Neural cell (in vitro differentiated cells): ENCODE results near the gene SCO1. TPM values are rescaled to one million over a fixed set of nuclear protein-coding genes. Genes with fewer than 3 reads are reported as not detected.

Experiments
- H2AFZ ChIP-seq: fragments of 200-600, 300-800 bp; sonication (generic), shearing (Covaris generic); 2 replicates; pipeline ENCODE4 v1.6.0; 2014; ENCODE audit warnings: low read depth, mild to moderate bottlenecking, antibody characterized with exemption, low read length, moderate library complexity
- H3F3A ChIP-seq: fragments of 200-600 bp; shearing (Covaris generic); 2 replicates; pipeline ENCODE4 v1.6.1; 2016; ENCODE audit warnings: mild to moderate bottlenecking, moderate library complexity, mixed read lengths, antibody characterized with exemption, low read length; ENCODE audit not compliant: insufficient read depth, poor library complexity, severe bottlenecking
- H3K27ac ChIP-seq: fragments of 200-600, 300-800 bp; sonication (generic), shearing (Covaris generic); 2 replicates; pipeline ENCODE4 v1.5.1; 2014; ENCODE audit warnings: mild to moderate bottlenecking, low read length, moderate library complexity
- H3K27me3 ChIP-seq: fragments of 300-800, 200-600 bp; sonication (generic), shearing (Covaris generic); 2 replicates; pipeline ENCODE4 v1.6.0; 2014; ENCODE audit warnings: mild to moderate bottlenecking, low read depth, low read length, moderate library complexity; ENCODE audit not compliant: insufficient read depth
- H3K36me3 ChIP-seq: fragments of 300-800, 200-600 bp; sonication (generic), shearing (Covaris generic); 2 replicates; pipeline ENCODE4 v1.5.1; 2014; ENCODE audit warnings: mild to moderate bottlenecking, antibody characterized with exemption, low read length, moderate library complexity; ENCODE audit not compliant: insufficient read depth
- H3K4me2 ChIP-seq: fragments of 300-800, 200-600 bp; sonication (generic), shearing (Covaris generic); 2 replicates; pipeline ENCODE4 v1.6.0; 2014; ENCODE audit warnings: mild to moderate bottlenecking, low read length
- H3K4me3 ChIP-seq: fragments of 300-800, 200-600 bp; sonication (generic), shearing (Covaris generic); 2 replicates; pipeline ENCODE4 v1.5.1; 2014; ENCODE audit warnings: mild to moderate bottlenecking, low read length, moderate library complexity
- H3K79me2 ChIP-seq: fragments of 200-600 bp; shearing (Covaris generic); replicated peaks from 2 replicates; pipeline ENCODE4 v1.6.0; 2014; ENCODE audit warnings: mild to moderate bottlenecking, low read length, moderate library complexity; ENCODE audit not compliant: insufficient read depth
- H3K9ac ChIP-seq: fragments of 300-800, 200-600 bp; sonication (generic), shearing (Covaris generic); 2 replicates; pipeline ENCODE4 v1.6.1; 2016; ENCODE audit warnings: mild to moderate bottlenecking, low read length, mixed read lengths
- H3K9me2 ChIP-seq: fragments of 200-600 bp; shearing (Covaris generic); 2 replicates; pipeline ENCODE4 v1.6.1; 2016; ENCODE audit warnings: mild to moderate bottlenecking, low read length, mixed read lengths; ENCODE audit not compliant: insufficient read depth
- H3K9me3 ChIP-seq: fragments of 200-600, 300-800 bp; sonication (generic), shearing (Covaris generic); 2 replicates; pipeline ENCODE4 v1.6.1; 2016; ENCODE audit warnings: mild to moderate bottlenecking, mixed run types, low read length, moderate library complexity, mixed read lengths
- H4K20me1 ChIP-seq: fragments of 200-600 bp; shearing (Covaris generic); 2 replicates; pipeline ENCODE4 v1.6.1; 2016; ENCODE audit warnings: mild to moderate bottlenecking, mixed run types; ENCODE audit not compliant: insufficient read depth
- EP300 ChIP-seq: fragments of 450-650 bp; conservative IDR thresholded peaks from 2 replicates; pipeline ENCODE4 v1.6.1; 2014; ENCODE audit warnings: antibody characterized with exemption, mild to moderate bottlenecking, moderate library complexity; ENCODE audit not compliant: poor library complexity, severe bottlenecking
- EZH2 ChIP-seq: fragments of 200-600, 300-800 bp; shearing (Covaris generic), sonication (generic); IDR thresholded peaks from 2 replicates; pipeline ENCODE4 v1.6.1; 2014; ENCODE audit warnings: antibody characterized with exemption, low read length, borderline replicate concordance, mild to moderate bottlenecking; ENCODE audit not compliant: insufficient read depth, poor library complexity, severe bottlenecking
- MXI1 ChIP-seq: fragments of 450-650 bp; conservative IDR thresholded peaks from 2 replicates; pipeline ENCODE4 v1.6.1; 2014; ENCODE audit warnings: antibody characterized with exemption, mild to moderate bottlenecking; ENCODE audit not compliant: poor library complexity, severe bottlenecking
- POLR2AphosphoS5 ChIP-seq: IDR thresholded peaks from 2 replicates; pipeline ENCODE4 v1.6.1; 2012
- RAD21 ChIP-seq: fragments of 450-650 bp; conservative IDR thresholded peaks from 2 replicates; pipeline ENCODE4 v1.6.1; 2014; ENCODE audit warnings: antibody characterized with exemption, mild to moderate bottlenecking, moderate library complexity
- REST ChIP-seq: IDR thresholded peaks from 2 replicates; pipeline ENCODE4 v1.6.1; 2012; ENCODE audit warnings: borderline replicate concordance
- SMC3 ChIP-seq: fragments of 450-650 bp; conservative IDR thresholded peaks from 2 replicates; pipeline ENCODE4 v1.6.1; 2014; ENCODE audit warnings: antibody characterized with exemption, mild to moderate bottlenecking, moderate library complexity; ENCODE audit not compliant: poor library complexity
- TAF1 ChIP-seq: IDR thresholded peaks from 2 replicates; pipeline ENCODE4 v1.6.1; 2012; ENCODE audit warnings: low read depth
- polyA plus RNA-seq: library from polyadenylated mRNA; depleted of rRNA; stranded (reverse); fragments of >200 nt; gene quantifications from 2 replicates; pipeline ENCODE4 v1.2.3, GENCODE V29; 2014
- TF ChIP-seq, protein P1 (sequence below): fragments of 450-650 bp; IDR thresholded peaks from 2 replicates; pipeline ENCODE4 v1.5.1; 2014; ENCODE audit warnings: antibody characterized with exemption, mild to moderate bottlenecking, moderate library complexity; ENCODE audit not compliant: poor library complexity, severe bottlenecking

Gene SCO1
- polyA plus RNA-seq, 1 donor from 2014 or later = 28.8 TPM

DNA sequence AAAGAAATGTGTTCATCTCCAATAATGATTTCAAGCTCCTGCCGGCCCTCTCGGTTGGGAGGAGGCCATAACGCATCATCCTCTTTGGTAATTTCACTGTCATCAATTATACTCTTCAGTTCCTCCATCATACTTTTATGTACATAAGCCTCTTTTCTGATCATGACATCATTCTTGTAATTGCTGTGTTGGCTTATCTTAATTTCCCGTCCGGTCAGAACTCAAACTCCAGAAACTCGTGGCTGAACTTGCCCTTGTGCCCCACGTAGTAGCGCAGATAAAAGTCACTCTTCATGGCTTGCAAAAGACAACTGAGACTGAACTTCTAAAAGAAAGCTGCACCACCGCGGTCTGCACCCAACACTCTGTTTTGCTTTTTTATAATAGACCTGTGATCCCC, 18.9 kb upstream of the SCO1 start:
- Histone ChIP-seq H3F3A (no peaks in the 10 kb centered on the region), H3K27ac (no peak overlapping the region), H2AFZ (no peak overlapping the region), H3K36me3 (peaks cover 5% of the 10 kb centered on the region), H3K9me3 (no peaks in the 10 kb centered on the region), H3K79me2 (no peaks in the 10 kb centered on the region), H3K27me3 (no peaks in the 10 kb centered on the region), H4K20me1 (no peaks in the 10 kb centered on the region), H3K9ac (no peak overlapping the region), H3K4me3 (no peak overlapping the region), H3K9me2 (no peaks in the 10 kb centered on the region), H3K4me2 (no peak overlapping the region)
- no peak for TF ChIP-seq MXI1

DNA sequence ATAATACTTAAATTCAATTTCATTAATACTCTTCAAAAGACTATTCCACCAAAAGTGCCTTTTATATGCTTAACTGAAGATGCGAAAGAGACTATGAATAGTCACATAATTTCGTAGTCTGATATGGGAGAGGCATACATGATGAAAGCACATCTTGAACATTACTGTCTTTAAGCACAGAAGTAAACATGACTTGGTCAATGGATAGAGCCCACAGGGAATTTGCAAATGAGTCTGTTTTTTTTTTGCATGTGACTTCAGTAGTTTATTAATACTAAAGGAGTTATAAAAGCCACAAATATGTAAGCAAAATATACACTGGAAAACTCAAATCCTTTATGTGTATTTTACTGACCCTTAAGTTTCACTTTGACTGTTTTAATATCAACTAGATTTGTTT, 16.0 kb upstream of the SCO1 start:
- Histone ChIP-seq H3F3A (no peaks in the 10 kb centered on the region), H3K36me3 (peaks cover 11% of the 10 kb centered on the region), H3K4me3 (no peak overlapping the region), H3K9me2 (no peaks in the 10 kb centered on the region), H2AFZ (no peak overlapping the region), H3K27ac (no peak overlapping the region), H3K79me2 (no peaks in the 10 kb centered on the region), H3K27me3 (no peaks in the 10 kb centered on the region), H3K9me3 (no peaks in the 10 kb centered on the region), H3K9ac (no peak overlapping the region), H3K4me2 (no peak overlapping the region), H4K20me1 (no peaks in the 10 kb centered on the region)
- TF ChIP-seq REST (no peak), SMC3 (no peak)
- TF ChIP-seq, protein P1, sequence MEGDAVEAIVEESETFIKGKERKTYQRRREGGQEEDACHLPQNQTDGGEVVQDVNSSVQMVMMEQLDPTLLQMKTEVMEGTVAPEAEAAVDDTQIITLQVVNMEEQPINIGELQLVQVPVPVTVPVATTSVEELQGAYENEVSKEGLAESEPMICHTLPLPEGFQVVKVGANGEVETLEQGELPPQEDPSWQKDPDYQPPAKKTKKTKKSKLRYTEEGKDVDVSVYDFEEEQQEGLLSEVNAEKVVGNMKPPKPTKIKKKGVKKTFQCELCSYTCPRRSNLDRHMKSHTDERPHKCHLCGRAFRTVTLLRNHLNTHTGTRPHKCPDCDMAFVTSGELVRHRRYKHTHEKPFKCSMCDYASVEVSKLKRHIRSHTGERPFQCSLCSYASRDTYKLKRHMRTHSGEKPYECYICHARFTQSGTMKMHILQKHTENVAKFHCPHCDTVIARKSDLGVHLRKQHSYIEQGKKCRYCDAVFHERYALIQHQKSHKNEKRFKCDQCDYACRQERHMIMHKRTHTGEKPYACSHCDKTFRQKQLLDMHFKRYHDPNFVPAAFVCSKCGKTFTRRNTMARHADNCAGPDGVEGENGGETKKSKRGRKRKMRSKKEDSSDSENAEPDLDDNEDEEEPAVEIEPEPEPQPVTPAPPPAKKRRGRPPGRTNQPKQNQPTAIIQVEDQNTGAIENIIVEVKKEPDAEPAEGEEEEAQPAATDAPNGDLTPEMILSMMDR = no peak

DNA sequence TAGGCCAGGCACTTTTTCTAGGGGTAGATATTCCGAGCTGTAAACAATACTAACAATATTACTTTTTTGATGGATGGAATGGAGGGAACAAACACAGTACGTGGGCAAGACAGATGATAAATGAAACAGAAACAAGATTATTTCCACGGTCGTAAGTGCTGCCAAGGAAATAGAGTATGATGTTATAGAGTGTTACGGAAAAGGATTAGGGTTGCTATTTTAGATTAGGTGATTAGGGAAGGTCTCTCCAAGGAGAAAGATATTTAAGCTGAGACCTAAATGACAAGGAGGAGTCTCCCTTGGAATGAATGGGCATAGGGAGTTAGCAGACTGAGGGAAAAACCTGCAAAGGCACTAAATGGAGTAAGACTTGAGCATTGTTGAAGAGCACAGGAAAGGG, 8.4 kb upstream of the SCO1 start:
- H3K79me2 ChIP-seq = peaks cover 5% of the 10 kb centered on the region
- H3K36me3 ChIP-seq = peaks cover 1% of the 10 kb centered on the region
- H3K9me3 ChIP-seq = no peaks in the 10 kb centered on the region
- H2AFZ ChIP-seq = no peak overlapping the region
- TF ChIP-seq POLR2AphosphoS5 (no peak), REST (no peak), SMC3 (no peak), TAF1 (no peak), MXI1 (no peak), EZH2 (no peak), EP300 (no peak), RAD21 (no peak)
- TF ChIP-seq, protein P1 = no peak
- no peak overlapping the region for H3K4me3 ChIP-seq
- no peak overlapping the region for H3K4me2 ChIP-seq
- no peaks in the 10 kb centered on the region for H3K9me2 ChIP-seq
- no peaks in the 10 kb centered on the region for H3F3A ChIP-seq
- H3K27ac ChIP-seq = no peak overlapping the region
- H3K27me3 ChIP-seq = no peaks in the 10 kb centered on the region
- no peak overlapping the region for H3K9ac ChIP-seq
- H4K20me1 ChIP-seq = no peaks in the 10 kb centered on the region
